GM13977 (cell line): ENCODE measurements around the gene KCNQ2.

Experiments
- DNase-seq: peaks from one replicate; pipeline ENCODE4 v3.0.0; 2012; ENCODE audit warnings: low spot score
- in situ Hi-C: fragments of 300-500 bp; cut with MboI; formaldehyde crosslinking; loops from one replicate; pipeline ENCODE4 v1.12.0; 2022; ENCODE audit warnings: low sequenced_read_pairs, low pct_unique_long_range_greater_than_20kb, mixed read lengths, inconsistent platforms; ENCODE audit not compliant: unreplicated experiment
- TF ChIP-seq, protein P1 (sequence below): IDR thresholded peaks from 2 replicates; pipeline ENCODE4 v1.5.1; 2012; ENCODE audit warnings: mild to moderate bottlenecking, control low read depth; ENCODE audit not compliant: insufficient read depth; ENCODE audit errors: extremely low read depth, missing control alignments

The KCNQ2 gene

DNA sequence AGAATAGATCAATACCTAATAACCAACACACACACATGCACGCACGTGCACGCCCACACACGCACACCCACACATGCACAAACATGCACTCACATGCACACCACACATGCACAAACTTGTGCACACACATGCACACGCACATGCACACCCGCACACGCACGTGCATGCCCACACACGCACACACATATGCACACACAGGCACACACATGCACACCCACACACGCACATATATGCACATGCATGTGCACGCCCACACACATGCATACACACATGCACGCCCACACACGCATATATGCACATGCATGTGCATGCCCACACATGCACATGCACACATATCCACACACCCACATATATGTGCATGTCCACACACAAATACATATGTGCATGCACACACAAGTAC is 85.1 kb downstream of the KCNQ2 start:
- in situ Hi-C loops: no loop called here
- no peak for DNase-seq
- TF ChIP-seq, protein P1, sequence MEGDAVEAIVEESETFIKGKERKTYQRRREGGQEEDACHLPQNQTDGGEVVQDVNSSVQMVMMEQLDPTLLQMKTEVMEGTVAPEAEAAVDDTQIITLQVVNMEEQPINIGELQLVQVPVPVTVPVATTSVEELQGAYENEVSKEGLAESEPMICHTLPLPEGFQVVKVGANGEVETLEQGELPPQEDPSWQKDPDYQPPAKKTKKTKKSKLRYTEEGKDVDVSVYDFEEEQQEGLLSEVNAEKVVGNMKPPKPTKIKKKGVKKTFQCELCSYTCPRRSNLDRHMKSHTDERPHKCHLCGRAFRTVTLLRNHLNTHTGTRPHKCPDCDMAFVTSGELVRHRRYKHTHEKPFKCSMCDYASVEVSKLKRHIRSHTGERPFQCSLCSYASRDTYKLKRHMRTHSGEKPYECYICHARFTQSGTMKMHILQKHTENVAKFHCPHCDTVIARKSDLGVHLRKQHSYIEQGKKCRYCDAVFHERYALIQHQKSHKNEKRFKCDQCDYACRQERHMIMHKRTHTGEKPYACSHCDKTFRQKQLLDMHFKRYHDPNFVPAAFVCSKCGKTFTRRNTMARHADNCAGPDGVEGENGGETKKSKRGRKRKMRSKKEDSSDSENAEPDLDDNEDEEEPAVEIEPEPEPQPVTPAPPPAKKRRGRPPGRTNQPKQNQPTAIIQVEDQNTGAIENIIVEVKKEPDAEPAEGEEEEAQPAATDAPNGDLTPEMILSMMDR: no peak

DNA sequence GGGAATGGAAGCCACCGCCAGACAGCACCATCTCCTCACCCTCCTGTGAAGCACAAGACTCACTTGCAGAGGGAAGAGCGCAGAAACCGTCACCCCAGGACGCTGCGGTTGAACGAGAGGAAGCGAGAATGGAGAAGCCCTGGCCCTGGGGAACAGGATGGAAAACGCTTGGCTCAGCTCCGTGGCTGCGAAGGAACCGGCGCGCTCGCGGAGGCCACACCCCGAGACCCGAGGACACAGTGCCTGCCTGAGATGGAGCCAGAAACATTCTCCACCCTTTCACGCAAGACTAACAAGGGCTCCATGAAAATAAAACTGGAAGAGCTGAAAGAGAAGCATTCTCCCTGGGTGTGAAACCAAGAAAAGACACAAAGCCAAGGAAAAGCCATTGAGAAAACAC is 86.0 kb downstream of the KCNQ2 start:
- DNase-seq: no peak
- TF ChIP-seq, protein P1: no peak
- in situ Hi-C loops: no loop called here

DNA sequence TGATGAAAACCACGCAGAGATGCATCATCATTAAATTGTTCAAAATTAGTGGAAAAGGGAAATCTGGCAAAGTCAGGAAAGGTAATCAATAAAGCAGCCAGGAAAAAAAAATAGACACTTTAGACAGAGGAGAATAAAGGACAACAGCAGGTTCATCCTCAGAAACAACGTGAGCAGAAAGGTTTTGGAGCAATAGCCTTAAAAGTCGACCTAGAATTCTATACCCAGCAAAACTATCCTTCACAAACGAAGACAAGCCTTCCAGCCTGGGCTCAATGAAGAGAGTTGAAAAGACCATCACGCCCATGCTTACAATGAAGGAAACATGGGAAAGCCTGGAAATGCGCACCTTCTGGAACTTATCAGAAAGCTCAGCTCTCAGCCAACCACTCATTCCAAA is 86.6 kb downstream of the KCNQ2 start:
- TF ChIP-seq, protein P1: no peak
- DNase-seq: no peak
- in situ Hi-C loops: no loop called here

DNA sequence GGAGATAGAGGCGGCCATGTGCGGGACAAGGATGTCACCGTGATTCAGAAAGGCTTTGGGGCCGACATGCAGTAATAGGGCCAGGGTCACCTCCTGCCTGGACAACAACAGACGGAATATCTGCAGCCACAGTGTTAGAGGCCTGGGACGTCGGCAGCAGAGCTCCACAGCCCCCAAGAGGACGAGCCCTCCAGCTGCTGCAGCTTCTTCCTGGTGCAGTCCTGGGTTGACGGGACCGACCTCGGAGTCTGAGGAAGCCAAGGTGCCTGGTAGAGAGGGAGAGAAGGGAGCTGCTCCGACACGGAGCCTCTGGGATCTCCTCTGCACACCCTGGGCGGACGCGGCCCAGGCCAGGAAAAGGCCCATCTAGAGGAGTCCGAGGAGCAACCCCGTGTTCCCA is 88.1 kb downstream of the KCNQ2 start:
- TF ChIP-seq, protein P1: no peak
- DNase-seq: no peak
- in situ Hi-C loops: no loop called here

DNA sequence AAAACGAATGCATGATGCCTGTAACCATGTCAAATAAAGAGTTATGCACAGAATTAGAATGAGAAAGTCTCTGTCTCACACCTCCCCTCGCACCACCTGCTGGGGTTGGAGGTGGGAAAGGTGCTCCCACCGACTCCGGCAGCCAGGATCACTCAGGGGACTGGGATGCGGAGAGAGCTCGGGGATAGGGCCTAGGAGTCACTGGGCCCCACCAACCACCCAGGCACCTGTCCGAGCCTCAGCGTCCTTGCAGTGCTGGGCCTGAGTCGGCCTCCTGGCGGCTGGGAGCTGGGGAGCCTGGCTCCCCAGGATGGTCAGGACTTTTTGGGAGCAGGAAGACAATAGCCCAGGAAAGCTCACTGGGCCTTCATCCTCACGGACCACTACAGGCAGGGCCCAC is 88.9 kb downstream of the KCNQ2 start:
- TF ChIP-seq, protein P1: no peak
- in situ Hi-C loops: no loop called here
- no peak for DNase-seq

DNA sequence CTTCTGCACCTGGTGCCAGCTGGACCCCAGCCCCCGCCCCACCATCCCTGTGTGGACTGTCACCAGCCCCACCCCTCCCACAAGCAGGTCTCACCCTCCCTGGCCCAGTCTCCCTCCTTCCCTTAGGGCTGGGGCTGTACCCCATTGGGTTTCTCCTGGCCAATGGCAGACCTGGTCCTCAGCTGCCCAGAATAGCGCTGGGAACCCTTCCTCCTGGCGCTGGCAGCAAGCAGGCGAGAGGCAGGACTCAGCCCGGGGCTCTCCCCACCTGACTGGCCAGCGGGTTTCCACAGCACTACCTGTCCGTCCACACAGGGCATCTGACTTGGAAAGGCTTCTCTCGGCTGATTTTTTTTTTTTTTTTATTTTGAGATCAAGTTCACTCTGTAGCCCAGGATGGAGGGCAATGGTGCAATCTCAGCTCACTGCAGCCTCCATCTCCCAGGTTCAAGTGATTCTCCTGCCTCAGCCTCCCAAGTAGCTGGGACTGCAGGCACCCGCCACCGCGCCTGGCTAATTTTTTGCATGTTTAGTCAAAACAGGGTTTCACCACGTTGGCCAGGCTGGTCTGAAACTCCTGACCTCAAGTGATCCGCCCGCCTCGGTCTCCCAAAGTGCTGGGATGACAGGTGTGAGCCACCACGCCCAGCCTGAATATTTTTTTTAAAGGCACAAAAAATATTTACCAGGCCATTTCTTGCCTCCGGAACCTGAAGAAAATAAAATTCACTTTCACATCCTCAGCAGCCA is 89.7 kb downstream of the KCNQ2 start:
- no peak for DNase-seq
- TF ChIP-seq, protein P1: no peak
- in situ Hi-C loops: no loop called here
